ENCODE measurements around the gene DCAF7.

- TF ChIP-seq YY1 (IDR thresholded peaks at IDR 0.05; ENCODE audit: insufficient read depth, insufficient read length) (no peak), ZNF274 (IDR thresholded peaks at IDR 0.05; ENCODE audit: low read depth, low read length) (no peak)
These were observed 39.4 kb downstream of the DCAF7 start for GRCh38 chr17:63589646-63590045.

Measured in NT2/D1 (cell line).